GM19099 (cell line): Measurements from ENCODE around the gene UQCRHL.
"Not testable (repeated sequence)": the region's sequence is repeated elsewhere in the genome, so short reads cannot be mapped to it uniquely, and the experiment has no call there.

Experiments
- POLR2A ChIP-seq: IDR thresholded peaks from 3 replicates; pipeline ENCODE4 v1.6.1; 2011; ENCODE audit warnings: low read depth; ENCODE audit not compliant: insufficient read length; ENCODE audit errors: extremely low read depth

UQCRHL gene

GRCh38 chr1:15807549-15807948 lies at the start of gene UQCRHL:
Gene UQCRHL (minus strand): TSS chr1:15807649. CDS start chr1:15807649, 0 bp downstream.
- TF ChIP-seq POLR2A = not testable (repeated sequence)

DNA sequence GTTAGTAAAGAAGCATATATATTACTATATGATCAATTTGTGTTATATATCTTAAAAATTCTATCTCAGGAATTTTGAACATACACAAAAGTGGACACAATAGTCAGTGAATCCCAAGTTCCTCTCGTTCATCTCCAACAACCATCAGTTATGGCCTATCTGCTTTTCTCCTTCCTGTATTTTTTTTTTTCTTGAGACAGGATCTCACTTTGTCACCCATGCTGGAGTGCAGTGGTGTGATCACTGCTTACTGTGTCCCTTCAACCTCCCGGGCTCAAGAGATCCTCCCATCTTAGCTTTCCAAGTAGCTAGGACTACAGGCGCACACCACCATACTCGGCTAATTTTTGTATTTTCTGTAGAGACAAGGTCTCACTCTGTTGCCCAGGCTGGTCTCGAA lies 49.4 kb upstream of the UQCRHL start:
- TF ChIP-seq POLR2A = no peak

- TF ChIP-seq POLR2A = no peak
Measured at GRCh38 chr1:15852828-15853302, 45.4 kb upstream of the UQCRHL start.

- TF ChIP-seq POLR2A = no peak
Measured at GRCh38 chr1:15852036-15852827, 44.8 kb upstream of the UQCRHL start.

DNA sequence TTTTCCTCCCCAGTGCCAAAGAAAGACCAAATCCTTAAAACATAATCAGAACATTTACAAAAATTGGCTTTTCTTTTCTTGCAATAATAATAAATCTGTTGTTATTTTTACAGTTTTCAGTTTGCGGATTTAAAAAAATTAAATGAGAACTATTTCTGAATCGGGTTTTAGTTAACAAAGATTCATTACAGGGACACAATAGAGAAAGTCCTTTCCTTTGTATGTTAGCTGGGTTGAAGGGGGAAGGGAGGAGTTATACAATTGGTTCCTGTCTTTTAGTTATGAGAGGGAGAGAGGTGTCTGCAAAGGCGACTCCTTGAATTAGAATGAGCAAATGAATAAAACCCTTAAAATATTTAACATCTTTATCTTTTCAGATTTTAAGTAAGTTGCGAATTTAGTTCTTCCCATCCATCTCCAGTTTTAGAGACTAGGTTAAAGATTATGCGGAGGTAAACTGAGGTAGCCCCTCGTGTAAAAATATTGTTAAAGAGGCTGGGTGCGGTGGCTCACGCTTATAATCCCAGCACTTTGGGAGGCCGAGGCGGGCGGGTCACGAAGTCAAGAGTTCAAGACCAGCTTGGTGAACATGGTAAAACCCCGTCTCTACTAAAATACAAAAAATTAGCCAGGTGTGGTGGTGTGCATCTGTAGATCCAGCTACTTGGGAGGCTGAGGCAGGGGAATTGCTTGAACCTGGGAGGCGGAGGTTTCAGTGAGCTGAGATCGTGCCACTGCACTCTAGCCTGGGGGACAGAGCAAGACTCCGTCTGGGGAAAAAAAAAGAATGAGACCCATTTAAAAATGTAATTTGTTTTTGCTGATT lies 44.0 kb upstream of the UQCRHL start:
- TF ChIP-seq POLR2A = no peak

GRCh38 chr1:15850471-15851001 lies 43.1 kb upstream of the UQCRHL start:
- TF ChIP-seq POLR2A = no peak

DNA sequence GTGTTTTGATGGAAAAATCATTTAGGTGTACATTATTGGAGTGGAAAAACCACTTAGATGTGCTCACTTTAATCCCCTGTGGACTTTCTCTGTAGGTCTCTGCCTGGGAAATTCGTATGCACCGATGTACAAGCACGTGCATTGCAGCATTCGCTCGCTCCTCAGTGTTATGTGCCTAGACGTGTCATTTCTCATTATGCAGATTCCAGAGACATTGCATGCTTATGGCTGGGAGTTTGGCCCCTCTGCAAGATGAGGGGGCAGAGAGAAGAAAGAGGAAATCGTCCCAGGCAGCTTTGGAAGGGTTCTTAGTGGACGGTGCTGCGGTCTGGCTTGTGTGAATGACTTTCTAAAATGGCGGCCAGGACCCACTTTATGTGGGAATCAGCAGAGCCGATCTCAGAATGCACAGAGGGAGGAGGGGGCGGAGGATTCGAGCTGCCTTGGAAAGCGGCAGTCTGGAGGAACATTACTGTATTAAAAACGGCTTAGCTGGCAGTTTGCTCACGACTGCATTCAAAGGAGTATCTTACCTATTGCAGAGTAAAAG lies 42.4 kb upstream of the UQCRHL start:
- TF ChIP-seq POLR2A = no peak

DNA sequence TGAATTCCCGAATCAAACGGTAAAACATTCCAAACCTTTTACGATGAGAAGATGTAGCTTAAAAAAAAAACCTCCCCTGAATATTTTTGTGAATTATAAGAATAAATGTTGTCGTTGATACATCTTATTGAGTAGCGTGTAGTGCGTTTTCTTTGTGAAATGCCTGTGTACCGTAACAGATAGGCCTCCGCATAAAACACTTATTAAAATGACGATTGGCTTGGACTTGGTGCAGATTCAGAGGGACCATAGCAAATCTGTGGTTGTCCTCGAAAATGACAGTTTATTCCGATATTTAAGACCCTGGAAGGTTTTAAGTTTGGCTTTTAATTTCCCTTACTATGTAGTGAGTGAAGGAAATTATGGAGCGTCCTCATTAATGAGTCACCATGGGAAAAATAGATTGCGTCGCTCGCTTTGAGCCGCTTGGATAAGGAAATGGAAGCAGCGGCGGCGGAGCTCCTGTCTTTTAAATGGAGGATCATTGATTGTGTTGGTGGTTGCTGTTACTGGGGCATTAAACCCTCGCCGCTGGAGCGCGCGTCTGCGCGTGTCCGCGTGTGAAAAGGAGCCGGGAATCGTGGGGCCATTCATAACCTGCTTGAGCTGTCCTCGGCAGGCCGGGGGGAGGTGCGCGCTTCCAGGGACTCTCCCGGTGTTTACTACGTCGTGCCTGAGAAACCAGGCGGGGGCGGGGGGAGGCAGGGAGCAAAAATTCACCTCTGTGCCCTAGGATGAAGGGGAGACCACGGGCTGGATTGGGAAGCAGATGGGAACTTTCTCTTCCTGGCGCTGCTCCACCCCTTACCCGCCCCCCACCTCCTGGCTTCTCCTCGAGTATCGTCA lies 41.7 kb upstream of the UQCRHL start:
- TF ChIP-seq POLR2A = peak; percentile 67

DNA sequence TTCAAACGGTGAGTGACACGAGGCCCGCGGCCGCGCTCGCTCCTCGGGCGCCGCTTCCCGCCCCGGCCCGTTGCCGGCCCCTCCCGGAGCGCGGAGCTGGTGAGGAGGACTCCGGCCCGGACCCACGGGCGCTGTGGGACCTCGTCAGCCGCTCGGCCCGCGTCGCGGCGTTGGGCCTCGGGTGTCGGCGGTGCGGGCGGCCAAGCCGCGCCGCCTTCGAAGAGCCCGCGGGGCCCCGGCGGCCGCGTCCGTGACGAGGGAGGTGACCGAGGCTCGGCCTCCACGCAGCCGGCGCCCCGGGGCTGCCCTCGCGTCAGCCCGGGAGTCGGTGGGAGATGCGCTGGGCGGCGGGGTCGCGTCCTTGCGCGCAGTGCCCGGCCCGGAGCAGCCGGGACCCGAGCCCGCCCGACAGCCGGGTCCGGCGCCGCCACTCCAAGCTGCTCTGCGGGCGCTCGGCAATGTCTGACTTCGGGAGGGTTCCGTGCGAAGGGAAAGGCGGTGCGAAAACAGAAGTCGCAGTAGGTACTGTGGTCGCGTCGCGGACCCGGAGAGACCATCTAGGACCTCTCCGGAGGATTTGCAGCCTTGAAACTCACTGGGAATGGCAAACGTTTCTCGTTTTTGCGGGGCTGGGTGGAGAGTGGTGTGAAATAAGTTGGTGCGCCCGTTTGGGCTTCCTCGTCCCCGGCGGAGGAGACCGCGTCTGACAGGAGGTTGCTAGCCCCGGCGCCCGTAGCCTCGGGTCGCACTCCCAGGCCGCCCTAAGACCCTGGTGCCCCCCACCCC lies 40.9 kb upstream of the UQCRHL start:
- TF ChIP-seq POLR2A = no peak

DNA sequence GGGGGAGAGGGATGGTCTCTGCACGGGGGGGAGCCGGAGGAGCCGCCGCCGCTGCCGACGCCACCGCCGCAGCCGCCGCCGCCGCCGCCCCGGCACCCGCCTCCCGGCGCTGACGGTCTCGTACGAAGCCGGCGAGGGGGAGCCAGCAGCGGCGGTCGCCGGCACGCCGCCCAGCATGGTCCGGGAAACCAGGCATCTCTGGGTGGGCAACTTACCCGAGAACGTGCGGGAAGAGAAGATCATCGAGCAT lies 40.4 kb upstream of the UQCRHL start:
- TF ChIP-seq POLR2A = no peak

DNA sequence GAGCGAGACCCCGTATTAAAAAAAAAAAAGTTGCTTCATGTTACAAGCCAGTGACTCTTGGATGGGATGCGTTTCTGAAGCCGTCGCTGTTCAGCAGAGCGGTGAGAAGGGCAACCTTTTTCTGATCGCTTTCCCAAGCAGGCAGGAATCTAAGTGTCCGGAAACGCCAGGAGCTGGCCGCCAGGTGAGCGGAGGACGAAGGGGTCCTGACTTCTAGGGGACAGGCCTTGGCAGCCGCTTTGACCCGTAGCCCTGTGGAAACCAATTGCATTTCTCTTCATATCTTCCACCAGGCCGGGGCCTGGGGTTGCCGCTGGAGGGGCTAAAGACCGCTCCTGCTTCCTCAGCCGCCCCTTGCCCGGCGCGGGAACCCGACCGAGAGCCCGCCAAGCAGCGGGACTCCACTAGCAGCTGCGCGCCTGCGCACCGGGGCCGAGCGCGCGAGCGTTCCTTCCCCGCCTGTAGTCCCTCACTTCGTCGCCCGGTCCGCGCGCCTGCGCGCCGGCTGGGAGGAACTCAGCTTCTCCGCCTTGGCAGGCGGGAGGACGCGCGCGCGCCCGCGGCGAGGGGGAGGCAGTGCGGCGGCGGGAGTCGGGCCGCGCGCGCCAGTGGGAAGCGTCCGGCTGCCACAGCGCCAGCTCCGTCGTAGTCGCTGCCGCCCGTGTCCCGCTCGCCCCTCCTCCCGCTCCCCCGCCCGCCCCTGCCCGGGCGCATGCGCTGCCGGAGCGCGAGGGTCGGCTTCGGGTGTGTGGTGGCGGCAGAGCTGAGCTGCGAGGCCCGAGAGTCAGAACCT lies 39.8 kb upstream of the UQCRHL start, which contains the start of gene SPEN:
Gene SPEN, plus strand, starts transcription at position 608 of the 793 bp plus-strand sequence. CDS start 361 bp downstream, outside the sequence.
- peak; percentile 90 for TF ChIP-seq POLR2A

- no peak for TF ChIP-seq POLR2A
Measured at GRCh38 chr1:15843826-15844572, 36.5 kb upstream of the UQCRHL start.
